Measurements from ENCODE around the gene MORC4.

MORC4 gene

DNA sequence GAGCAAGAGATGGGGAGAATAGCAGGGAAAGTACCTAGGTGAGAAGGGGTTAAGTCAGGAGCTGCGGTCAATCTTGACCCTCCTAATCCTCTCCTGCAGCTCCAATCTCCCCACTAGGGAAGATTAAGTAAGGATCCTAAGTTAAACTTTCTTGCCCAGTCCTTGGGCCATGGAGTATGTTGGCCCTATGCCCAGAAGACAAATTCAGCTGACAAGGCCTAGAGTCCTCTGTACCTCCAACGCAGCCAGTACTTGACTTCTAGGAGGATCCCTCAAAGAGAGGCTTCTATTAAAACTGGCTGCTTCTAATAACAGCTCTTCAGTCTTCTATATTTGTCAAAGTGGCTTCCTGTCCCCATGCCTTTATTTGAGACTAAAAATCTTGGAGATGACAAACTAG, 78.4 kb downstream of the MORC4 start:
- H3K4me3 ChIP-seq = no peak overlapping the region
- H3K27ac ChIP-seq = no peak overlapping the region

DNA sequence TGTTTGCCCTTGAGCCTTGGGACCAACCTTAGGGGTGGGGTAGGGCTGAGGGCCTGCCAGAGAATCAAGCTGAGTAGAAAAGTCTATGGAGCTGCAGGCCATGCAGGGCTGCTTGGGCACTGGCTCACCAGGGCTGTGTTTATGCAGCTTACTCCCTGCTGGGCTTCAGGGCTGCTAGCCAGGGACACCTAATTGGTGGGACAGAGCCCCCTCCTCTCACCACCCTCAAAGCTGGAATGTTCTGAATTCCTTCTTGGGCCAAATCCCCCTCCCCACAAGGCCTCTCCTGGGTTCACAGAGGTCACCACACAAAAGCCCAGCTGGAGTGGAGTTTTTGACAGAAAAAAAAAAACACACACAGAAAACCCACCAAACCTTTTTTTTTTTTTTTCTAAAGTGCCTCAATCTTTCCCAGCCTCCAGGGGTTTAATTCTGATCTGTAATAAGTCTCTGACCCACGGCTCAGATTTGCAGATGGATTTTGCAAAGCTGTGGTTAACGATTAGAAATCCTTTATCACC, 80.0 kb downstream of the MORC4 start, which contains the start of gene CLDN2:
TSS of gene CLDN2 (plus strand) at position 471 of the 521 bp plus-strand sequence. CDS start 7,827 bp downstream, outside the sequence.
- no peak within 1 kb of the TSS for H3K4me3 ChIP-seq

DNA sequence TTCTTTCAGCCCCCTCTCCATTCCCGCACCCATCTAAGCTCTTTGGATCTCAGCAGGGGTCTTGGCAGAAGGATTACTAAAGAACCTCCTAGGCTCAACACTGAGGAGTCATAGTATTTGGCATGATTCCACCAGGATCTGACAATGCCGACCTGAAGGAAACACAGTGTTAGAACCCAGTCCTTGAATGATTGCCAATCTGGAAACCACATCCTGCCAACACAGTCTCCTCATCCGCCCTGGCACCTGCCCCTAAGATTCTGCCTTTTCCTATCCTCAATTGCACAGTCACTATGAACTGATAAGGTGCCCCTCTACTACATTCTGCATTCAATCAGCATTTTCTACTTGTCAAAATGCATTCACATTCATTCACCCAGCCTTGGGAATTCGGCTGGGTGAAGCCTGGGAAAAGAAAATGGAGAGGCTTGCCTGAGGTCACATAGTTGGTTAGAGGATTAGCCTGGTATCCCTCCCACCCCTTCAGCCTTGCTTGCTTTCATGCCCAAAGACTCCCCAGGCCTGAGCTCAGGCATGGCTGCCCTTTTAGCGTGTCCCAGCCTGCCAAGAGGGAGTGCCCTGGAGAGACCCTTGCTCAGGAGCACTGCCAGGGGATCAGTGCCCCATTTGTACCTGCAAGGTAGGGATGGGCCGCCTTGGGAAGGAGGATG, 82.0 kb downstream of the MORC4 start:
- no peak overlapping the region for H3K27ac ChIP-seq

More for the DNA sequence above, 80.0 kb downstream of the MORC4 start, which contains the start of gene CLDN2:
- no peak within 1 kb of the TSS for H3K27ac ChIP-seq

DNA sequence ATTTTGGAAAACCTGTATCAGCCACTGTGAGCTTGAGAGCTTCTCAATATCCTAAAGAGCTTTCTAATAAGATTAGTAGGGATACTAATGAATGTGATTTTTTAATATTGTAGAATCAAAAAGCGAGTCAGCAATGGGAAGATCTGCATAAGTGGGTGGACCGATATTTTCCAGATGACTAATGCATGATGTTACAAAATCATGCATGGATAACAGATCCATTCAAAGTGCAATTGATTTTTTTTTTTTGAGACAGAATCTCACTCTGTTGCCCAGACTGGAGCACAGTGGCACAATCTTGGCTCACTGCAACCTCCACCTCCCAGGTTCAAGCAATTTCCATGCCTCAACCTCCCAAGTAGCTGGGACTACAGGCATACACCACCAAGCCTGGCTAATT, 87.1 kb downstream of the MORC4 start:
- no peak overlapping the region for H3K4me3 ChIP-seq
- no peak overlapping the region for H3K27ac ChIP-seq

More for the DNA sequence above, 82.0 kb downstream of the MORC4 start:
- H3K4me3 ChIP-seq = no peak overlapping the region

DNA sequence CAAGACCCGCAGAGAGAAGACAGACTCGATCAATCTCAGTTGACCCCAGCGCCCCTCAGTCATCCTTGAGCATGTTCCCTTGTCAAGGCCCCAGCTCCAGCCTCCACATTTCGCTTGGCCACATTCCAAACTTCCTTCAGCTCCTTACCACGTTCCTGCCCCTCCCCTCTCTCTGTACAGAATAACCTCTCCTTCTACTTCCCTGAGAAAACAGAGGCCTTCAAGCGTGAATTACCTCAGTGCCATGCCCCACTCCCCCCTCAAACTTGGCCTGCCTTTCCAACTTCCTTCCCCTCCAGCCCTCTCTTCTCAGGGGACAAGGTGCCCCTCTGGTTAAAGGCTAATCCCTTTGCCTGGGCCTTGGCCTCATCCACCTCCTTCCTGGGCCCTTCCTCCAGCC, 93.7 kb downstream of the MORC4 start:
- H3K27ac ChIP-seq = no peak overlapping the region
- H3K4me3 ChIP-seq = no peak overlapping the region

DNA sequence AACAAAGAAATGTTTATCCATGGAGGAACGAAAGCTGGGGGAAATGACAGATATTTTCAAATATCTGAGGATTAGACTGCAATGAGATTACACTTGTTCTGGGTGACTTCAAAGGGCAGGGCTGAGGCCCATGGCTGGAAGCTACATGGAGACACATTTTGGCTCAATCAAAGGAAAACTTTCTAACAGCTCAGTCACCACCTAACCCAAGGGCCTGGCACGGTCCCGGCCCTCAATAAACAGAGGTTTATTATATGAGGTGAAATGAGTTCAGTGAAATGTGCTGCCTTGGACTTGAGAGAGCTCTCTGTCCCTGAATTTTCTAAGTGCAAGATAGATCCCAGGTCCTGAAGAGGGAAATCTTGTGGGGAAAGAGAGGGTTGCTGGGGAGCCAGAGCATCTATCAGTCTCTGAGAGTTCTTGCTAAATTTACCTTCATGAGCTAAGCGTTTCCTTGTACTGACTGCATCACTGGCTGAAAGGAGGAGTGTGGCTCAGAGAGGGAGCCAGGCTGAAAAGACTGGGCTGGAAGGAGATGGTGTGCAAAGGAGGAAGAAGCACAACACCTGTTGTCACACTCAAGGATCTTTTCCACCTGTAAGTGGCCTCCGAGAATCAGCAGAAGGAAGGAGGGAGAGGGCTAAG, 94.8 kb downstream of the MORC4 start:
- Histone ChIP-seq H3K4me3 (no peak overlapping the region), H3K27ac (no peak overlapping the region)

DNA sequence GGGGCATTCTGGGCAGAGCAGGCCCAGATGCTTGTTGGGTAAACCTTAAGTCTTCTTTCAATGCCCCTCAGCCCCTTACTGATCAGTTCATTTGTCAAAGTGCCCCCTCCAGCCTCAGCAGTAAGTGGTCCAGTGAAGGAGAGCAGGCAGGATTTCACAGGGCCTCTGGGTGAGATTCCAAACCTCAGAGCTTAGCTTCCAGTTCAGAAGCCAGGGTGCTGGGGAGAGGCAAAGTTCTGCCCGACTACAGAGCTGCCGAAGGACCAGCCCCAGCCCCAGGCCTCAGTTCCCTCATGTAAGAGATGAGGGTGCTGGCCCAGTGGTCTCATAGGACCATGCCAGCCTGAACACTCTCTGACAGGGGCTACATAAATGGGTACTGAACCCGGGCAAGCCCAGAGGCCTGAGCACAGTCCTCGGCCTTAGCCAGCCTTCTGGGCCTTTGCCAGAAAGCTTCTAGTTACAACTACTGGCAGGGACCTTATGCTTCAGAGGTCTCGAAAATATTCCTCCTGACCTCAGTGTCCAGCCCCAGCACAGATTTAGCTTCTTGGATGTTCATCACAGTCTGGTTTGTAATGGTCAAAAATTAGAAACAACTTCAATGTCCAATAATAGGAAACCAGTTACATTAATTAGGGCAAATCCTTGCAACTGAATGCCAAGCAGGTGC, 96.0 kb downstream of the MORC4 start:
- Histone ChIP-seq H3K4me3 (no peak overlapping the region), H3K27ac (no peak overlapping the region)

DNA sequence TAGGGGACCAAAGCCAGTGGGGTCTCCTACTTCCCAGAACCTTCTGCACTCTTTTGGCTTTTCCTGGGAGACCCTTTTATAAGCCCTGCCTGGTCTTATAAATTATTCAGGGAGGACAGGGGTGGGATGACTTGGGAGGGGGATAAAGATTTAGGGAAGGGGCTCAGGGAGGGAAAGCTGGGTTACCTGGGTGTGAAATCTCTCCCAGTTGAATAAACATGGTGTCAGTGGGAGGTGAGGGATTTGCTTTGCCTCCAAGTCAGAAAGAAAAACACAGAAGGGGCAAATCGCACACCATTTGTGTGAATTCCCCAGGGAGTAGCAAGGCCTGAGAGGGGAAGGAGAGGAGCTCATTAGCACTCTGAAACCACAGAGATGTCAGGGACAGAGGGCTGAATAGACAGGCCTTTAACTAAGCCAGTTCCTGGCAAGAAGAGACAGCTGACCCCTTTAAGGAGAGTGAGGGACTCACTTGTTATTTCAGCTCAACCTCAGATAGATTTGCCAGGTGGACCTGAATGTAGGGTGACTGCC, 96.7 kb downstream of the MORC4 start, which contains the start of gene RIPPLY1:
TSS of gene RIPPLY1 (minus strand) at position 51 of the 534 bp plus-strand sequence. CDS start 54 bp downstream, outside the sequence.
- Histone ChIP-seq H3K27ac (no peak within 1 kb of the TSS), H3K4me3 (no peak within 1 kb of the TSS)

DNA sequence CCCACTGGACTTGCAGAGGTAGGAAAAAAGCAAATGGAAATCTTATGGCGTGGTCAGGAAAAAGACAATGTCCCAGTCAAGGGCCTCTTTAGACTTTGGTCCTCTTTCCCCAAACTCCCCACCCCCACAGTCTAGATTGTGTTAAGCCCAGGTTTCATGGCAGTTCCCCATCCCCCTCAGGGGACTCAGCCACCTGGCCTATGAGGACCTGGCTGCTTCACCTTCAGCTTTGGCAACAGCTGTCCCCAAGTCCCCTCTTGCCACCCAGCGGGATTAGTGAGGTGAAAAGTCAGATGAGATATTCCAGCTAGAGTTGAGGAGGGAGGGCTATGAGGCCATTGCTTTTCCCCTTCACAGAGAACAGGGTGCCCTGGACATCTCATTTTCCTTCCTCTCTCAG, 97.3 kb downstream of the MORC4 start:
- H3K27ac ChIP-seq = no peak overlapping the region
- H3K4me3 ChIP-seq = no peak overlapping the region

DNA sequence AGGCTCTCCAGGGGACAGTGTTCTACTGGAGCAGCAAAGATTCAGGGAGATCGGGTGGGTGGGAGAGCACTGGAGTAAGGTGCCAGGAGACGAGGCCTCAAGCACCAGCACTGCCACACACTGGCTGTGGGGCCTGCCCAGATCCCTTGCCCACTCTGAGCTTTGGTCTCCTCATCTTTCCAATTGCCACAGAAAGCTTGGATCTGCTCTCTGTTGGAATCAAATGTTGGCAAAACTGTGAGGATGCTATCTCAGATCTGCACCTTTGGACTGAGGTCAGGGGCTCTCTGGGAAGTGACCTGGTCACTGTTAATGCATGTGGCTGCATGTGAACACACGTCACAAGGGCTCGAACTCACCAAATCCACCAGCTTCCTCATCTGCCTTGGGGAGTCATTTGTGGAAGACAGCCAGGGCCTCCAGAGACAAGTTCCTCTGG, 98.2 kb downstream of the MORC4 start:
- no peak overlapping the region for H3K27ac ChIP-seq
- H3K4me3 ChIP-seq = no peak overlapping the region

DNA sequence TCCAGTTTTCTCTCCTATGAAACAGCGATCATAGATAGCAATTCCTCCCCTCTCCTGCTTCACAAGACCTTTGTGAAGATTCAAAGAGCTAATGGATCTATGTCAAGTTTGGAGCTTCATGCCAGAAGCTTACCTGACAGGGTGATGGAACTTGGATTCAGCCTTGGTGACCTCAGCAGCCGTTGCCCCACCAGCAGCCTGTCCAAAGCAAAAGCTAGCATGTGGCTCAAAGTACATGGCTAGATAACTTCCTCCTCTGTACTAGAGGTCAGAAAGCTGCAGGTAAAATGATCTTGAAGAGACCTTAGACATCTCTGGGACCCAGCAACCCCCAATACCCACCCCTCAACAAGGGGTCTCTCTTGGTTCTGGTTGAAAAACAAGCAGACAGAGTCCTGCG, 98.7 kb downstream of the MORC4 start:
- Histone ChIP-seq H3K4me3 (no peak overlapping the region), H3K27ac (no peak overlapping the region)

DNA sequence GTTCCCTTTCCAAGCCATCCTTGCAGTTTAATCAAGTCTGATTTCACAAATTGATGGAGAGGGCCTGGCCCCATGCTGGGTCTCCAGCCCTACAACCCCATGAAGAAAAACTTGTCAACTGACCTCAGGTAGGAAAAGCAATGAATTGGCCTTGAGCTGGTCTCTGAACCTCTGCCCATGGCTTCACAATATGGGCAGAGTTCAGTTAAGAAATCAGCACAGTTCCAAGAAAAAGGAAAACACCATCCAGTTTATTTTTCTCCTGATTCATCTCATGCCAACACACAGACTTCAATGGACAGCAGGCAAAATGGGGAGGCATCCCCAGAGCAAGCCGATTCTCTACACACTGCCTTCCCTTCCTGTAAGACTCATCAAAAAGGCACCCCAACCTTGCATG, 100.2 kb downstream of the MORC4 start:
- no peak overlapping the region for H3K27ac ChIP-seq
- H3K4me3 ChIP-seq = no peak overlapping the region

DNA sequence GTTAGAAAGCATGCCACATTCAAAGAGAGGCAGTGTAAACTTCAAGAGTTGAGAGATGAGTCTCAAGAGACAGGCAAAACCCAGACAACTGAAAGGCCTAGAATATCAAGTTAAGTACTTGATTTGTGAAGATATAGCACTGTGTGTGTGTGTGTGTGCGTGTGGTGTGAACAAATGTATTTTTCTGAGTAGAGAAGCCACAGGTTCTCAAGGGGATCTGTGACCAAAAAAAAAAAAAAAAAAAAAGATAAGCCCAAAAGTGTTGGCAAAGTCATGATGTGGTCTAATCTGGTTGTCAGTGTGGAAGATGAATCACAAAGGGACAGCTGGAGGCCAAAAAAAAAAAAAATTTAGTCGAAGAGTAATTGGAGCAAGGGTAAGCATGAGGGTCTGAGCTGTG, 100.7 kb downstream of the MORC4 start:
- H3K4me3 ChIP-seq = no peak overlapping the region
- H3K27ac ChIP-seq = no peak overlapping the region

DNA sequence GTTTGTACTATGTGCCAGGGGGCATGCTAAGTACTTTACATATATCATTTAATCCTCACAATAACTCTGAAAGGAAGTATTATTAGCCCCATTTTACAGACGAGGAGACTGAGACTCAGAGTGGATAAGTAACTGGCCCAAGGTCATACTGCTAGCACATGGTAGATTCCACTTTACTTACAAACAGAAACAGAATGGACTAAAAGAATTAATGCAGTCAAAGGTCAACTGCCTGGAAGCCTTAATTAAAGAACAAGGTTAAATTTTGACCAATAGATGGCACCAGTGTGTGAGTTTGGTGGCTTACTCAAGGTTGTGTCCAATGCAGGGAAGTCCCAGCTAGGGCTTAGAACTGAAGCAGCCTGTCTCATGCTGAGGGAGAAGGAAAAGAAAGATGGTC, 101.5 kb downstream of the MORC4 start:
- Histone ChIP-seq H3K27ac (no peak overlapping the region), H3K4me3 (no peak overlapping the region)

DNA sequence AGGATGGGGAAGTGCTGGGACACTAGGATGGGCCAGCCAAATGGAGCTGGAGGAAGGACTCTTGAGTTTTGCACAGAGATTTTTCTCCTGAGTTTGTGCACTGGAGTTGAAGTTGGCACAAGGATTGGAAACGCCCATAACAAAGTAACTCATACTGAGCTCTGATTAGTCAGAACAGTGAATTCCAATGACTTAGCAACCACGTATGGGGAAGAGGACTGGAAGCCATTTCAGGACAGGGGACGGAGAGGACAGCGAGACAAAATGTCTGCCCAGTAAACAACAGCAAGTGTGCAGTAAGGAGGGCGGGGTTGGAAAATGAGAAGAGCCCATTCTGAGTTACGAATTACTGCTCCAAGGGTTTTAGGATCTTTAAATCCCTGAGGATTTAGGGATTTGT, 102.8 kb downstream of the MORC4 start:
- H3K4me3 ChIP-seq = no peak overlapping the region
- H3K27ac ChIP-seq = no peak overlapping the region

DNA sequence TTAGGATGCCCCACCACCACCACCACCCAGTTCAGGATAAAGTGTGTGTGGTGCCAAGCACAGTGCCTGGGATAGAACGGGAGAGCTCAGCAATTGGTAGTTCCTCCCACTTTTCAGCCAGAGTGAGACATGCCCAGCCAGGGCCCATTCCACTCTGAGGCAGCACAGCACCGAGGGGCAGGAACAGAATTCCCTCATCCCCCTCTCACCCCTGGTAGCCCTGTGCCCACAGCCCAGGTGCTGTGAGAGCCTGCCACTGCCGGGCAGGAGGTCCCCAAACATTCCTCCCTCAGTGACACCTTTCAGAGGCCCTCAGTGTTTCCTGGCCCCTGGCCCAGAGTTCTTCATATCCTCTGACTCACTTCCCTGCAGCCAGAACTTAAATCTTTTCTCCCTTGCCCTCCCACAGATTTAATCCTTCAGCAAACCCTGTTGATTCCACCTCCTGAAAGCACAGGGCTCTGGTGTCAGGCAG, 105.0 kb downstream of the MORC4 start:
- H3K27ac ChIP-seq = no peak overlapping the region

DNA sequence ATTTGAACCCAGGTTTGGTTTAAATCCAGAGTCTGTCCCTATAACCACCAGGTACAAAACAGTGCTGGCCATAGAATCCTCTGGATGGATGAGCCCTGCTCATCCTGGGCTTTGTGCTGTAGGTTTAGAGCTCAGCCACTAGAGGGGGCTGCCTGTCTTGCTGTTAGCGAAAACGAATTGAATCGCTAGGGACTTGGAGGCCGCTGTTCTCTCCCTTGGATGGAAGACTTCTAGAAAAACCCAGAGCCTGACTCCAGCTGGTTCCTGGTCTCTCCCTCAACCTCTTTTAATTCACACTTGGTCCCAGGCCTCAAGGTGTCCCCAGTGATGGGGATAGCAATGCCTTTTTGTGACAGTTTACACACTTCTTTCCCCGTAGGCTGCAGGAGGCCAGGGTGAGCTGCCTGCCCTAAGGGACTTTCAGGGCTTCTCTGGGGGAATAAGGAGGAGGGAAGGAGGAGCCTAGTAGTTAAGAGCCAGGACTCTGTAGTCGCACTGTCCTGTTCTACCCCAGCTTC, 105.6 kb downstream of the MORC4 start:
- H3K27ac ChIP-seq = no peak overlapping the region
- H3K4me3 ChIP-seq = no peak overlapping the region

More for the DNA sequence above, 105.0 kb downstream of the MORC4 start:
- no peak overlapping the region for H3K4me3 ChIP-seq

DNA sequence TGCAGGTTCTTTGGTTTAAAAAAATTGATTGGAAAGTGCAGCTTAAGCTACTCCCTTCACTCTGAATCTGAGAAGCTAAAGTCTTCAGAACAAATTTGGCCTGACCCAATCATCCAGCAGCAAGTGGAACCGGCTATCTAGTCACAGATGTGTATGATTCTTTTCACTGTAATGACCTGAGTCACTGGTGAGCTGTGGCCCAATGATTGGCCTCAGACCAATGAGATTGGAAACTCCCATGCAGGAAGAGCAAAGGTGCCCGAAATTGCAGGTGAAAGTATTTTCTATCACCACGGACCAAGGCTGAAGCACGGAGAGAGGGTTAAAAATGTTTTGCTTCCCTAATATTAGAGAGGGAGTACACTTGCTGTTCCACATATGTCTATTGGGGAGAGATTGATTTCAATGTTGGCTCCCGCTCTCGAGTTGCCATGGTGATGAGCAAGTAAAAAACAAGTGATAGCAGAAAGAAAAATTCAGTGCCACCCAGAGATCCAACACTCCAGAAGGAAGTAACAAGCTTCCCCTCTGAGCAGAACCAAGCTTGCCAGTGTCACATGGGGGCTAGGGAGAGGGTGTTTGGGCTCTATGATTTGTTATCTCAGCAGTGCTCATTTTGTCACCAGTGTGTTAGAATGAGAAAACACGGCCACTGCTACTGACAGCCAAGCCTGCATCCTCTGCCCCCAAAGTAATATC, 108.1 kb downstream of the MORC4 start:
- no peak overlapping the region for H3K4me3 ChIP-seq
- H3K27ac ChIP-seq = no peak overlapping the region

Data from skin epidermis (tissue), 12 donors.